ENCODE measurements around the gene CDC23. TPM values are rescaled to one million over a fixed set of nuclear protein-coding genes. Genes with fewer than 3 reads are reported as not detected.

Gene CDC23
- total and polyA plus RNA-seq, 2 of the 8 experiments (the other 6 are each of a cell fraction or from before 2014, with no cell fraction given): 32.6 to 45.7 TPM

DNA sequence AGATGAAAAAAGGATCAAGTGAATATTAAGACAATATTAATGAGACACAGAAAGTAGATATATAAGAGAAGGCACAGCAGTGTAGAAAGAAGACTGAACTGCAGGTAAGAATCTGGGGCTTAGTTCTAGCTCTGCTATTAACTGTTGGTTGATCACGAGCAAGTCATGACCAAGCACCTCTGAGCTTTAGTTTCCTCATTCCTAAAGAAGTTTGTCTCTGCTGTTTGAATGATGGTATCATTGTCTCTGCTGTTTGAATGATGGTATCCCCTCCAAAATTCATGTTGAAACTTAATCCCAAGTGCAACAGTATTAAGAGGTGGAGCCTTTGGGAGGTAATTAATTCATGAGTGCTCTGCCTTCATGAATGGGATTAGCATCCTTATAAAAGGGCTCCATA lies 71.4 kb downstream of the CDC23 start:
- no peak overlapping the region for H3K4me3 ChIP-seq (ENCODE audit: extremely low read depth in 1 of 4, insufficient read depth in 2 of 4, low read depth in 3 of 4, low read length in 4 of 4)
- no peak overlapping the region for H3K14ac ChIP-seq (ENCODE audit: insufficient read length)
- DNase-seq (ENCODE audit: low read depth in 1 of 2, low spot score in 2 of 2) (no peak), FAIRE-seq (no peak)
- H2AK5ac ChIP-seq (ENCODE audit: low read depth, low read length): no peak overlapping the region
- H3K27me3 ChIP-seq (replicated peaks in 1 of 4; ENCODE audit: control insufficient read depth in 3 of 4, extremely low read depth in 1 of 4, insufficient read depth in 3 of 4, low read length in 3 of 4): no peaks in the 10 kb centered on the region
- no peak overlapping the region for H3K27ac ChIP-seq (ENCODE audit: low read depth, low read length)
- no peak overlapping the region for H2BK12ac ChIP-seq (ENCODE audit: low read depth, low read length)
- no peak overlapping the region for H2BK15ac ChIP-seq (ENCODE audit: low read length)
- no peaks in the 10 kb centered on the region for H3K36me3 ChIP-seq (ENCODE audit: control insufficient read depth in 2 of 4, insufficient read depth in 4 of 4, low read length in 3 of 4)
- no peak overlapping the region for H3K23ac ChIP-seq (ENCODE audit: insufficient read length)
- H2BK120ac ChIP-seq (replicated peaks; ENCODE audit: low read depth, low read length): no peak overlapping the region
- no peak overlapping the region for H2BK20ac ChIP-seq (ENCODE audit: low read length)
- WGBS, 2 experiments (ENCODE audit: extremely low coverage in 1 of 2, insufficient coverage in 1 of 2, insufficient read length in 1 of 2, insufficient replicate concordance in 2 of 2, low coverage in 1 of 2, low lambda C conversion rate in 2 of 2, missing lambda C conversion rate in 1 of 2): 70% methylated on average over 1 of the region's 1 CpG; no CpG with 5 or more reads in 1 of the 2 experiments
- H3K79me2 ChIP-seq (ENCODE audit: control insufficient read depth in 1 of 2, insufficient read depth in 2 of 2, low read length in 2 of 2): no peaks in the 10 kb centered on the region
- no peaks in the 10 kb centered on the region for H3K9me3 ChIP-seq (ENCODE audit: insufficient read depth in 2 of 2, low read depth in 1 of 2, low read length in 1 of 2)
- no peak overlapping the region for H2AFZ ChIP-seq (ENCODE audit: low read length)
- H4K20me1 ChIP-seq (replicated peaks in 1 of 2; ENCODE audit: control insufficient read depth in 1 of 2, insufficient read depth in 2 of 2, low read length in 2 of 2): no peaks in the 10 kb centered on the region
- H3K4me1 ChIP-seq (replicated peaks in 1 of 4; ENCODE audit: control insufficient read depth in 3 of 4, insufficient read depth in 4 of 4, low read length in 3 of 4): no peaks in the 10 kb centered on the region; a peak in 1 of 7 replicates
- H2BK5ac ChIP-seq (ENCODE audit: low read depth, low read length): no peak overlapping the region
- no peak overlapping the region for H3K4me2 ChIP-seq (ENCODE audit: insufficient read depth in 1 of 2, low read depth in 2 of 2, low read length in 2 of 2)
- no peak overlapping the region for H4K91ac ChIP-seq (replicated peaks; ENCODE audit: insufficient read length, low read length)
- H3K79me1 ChIP-seq (ENCODE audit: low read depth, low read length): no peaks in the 10 kb centered on the region
- H3K23me2 ChIP-seq (ENCODE audit: low read depth, low read length): peaks cover 4% of the 10 kb centered on the region; the same call in 1 of the 2 replicates
- no peak overlapping the region for H3K4ac ChIP-seq (replicated peaks; ENCODE audit: insufficient read length, low read depth, low read length)
- H3K56ac ChIP-seq (replicated peaks; ENCODE audit: insufficient read length, low read depth, low read length): no peak overlapping the region
- H4K8ac ChIP-seq (ENCODE audit: extremely low read depth, insufficient read depth, low read length): no peak overlapping the region
- H4K5ac ChIP-seq (ENCODE audit: insufficient read length, low read depth, low read length): no peak overlapping the region
- ChIA-PET POLR2A (ENCODE audit: partially characterized antibody) (interaction anchor here (0.6 kb wide), 1 partner anchor 8 kb away, joined by 3 read pairs; no protein-coding TSS in a partner anchor), CTCF (ENCODE audit: partially characterized antibody) (interaction anchor here (0.9 to 2.8 kb wide), 2 partner anchors 9 to 73 kb away, joined by 4 to 8 read pairs; no protein-coding TSS in a partner anchor)
- H3K18ac ChIP-seq (ENCODE audit: extremely low read depth, low read length): no peak overlapping the region
- no peak overlapping the region for H3K9ac ChIP-seq (replicated peaks in 1 of 4; ENCODE audit: extremely low read depth in 1 of 4, low read depth in 3 of 4, low read length in 3 of 4)
- TF ChIP-seq NRF1 (IDR thresholded peaks at IDR 0.05; ENCODE audit: low read depth, low read length) (no peak), ATF2 (IDR thresholded peaks at IDR 0.05; ENCODE audit: low read length) (no peak)
